ENCODE measurements around the gene ITGA7. TPM values are rescaled to one million over a fixed set of nuclear protein-coding genes. Genes with fewer than 3 reads are reported as not detected.

ITGA7 gene
- total and polyA plus RNA-seq, 2 of the 4 experiments (the other 2 are of a cell fraction): 3.9 to 15.7 TPM

DNA sequence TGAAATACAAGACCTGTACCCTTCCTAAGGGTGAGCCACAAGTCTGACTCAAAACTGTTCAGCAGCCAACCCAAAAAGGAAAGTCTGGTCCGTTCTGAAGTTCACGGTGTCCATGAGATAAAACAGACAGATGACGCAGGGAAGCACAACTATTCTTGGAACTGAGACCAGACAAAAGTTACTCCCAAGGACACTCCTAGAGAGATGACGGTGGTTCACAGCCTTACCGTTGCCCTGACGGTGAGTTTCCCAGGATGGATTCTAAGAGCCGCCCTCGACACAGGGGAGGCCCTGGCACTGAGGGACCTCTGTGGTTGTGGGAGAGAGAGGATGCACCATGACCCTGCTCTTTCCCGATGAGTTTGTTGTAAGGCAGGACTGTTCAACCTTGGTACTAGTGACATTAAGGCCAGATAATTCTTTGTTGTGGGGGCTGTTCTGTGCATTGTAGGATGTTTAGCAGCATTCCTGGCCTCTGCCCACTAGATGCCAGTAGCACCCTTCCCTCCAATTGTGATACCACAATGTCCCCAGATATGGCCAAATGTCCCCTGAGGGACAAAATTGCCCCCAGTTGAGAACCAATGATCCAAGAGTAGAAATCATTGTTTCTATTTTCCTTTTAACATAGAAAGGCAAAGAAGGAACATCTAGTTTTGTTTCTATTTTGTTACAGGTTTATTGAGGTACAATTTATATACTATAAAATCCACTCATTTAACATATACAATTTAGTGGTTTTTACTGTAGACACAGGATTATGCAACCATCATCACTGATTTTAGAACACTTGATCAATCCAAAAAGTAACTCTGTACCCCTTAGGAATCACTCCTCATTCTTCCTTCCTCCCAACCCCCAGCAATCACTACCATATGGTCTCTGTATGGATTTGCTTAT lies 48.0 kb downstream of the ITGA7 start:
- H4K91ac ChIP-seq (ENCODE audit: insufficient read depth, low read depth, low read length): no peak overlapping the region
- H2BK15ac ChIP-seq (ENCODE audit: low read depth, low read length): no peak overlapping the region
- no peak overlapping the region for H2BK20ac ChIP-seq (ENCODE audit: low read depth, low read length)
- H3K9ac ChIP-seq (ENCODE audit: low read depth, low read length): no peak overlapping the region
- BruUV-seq (replicated peaks): no TSS peak
- no peaks in the 10 kb centered on the region for H3K9me3 ChIP-seq (ENCODE audit: control insufficient read depth, insufficient read depth, low read length)
- H4K8ac ChIP-seq (ENCODE audit: low read depth in 2 of 2, low read length in 2 of 2): no peak overlapping the region
- no peak overlapping the region for H3K14ac ChIP-seq (replicated peaks; ENCODE audit: low read depth, low read length)
- ChIA-PET CTCF (no interaction called here), POLR2A (ENCODE audit: unreplicated experiment) (no interaction called here)
- no peaks in the 10 kb centered on the region for H3K4me1 ChIP-seq (ENCODE audit: control insufficient read depth, insufficient read depth, low read length)
- H3K36me3 ChIP-seq (ENCODE audit: control insufficient read depth, insufficient read depth, low read length): no peaks in the 10 kb centered on the region
- no peaks in the 10 kb centered on the region for H3K79me1 ChIP-seq (ENCODE audit: low read depth in 1 of 2, low read length in 2 of 2)
- WGBS, 2 experiments (ENCODE audit: extremely low coverage in 2 of 2, insufficient read length in 1 of 2): 43% methylated on average over 2 of the region's 9 CpGs; no CpG with 5 or more reads in 1 of the 2 experiments
- intact Hi-C loops (cut with micrococcal nuclease): loop anchor here (1.0 to 2.0 kb wide), 2 partner anchors 61 to 78 kb away; partner anchors contain the start of gene RDH5
- dilution Hi-C loops (cut with HindIII; ENCODE audit: low sequenced_read_pairs, unreplicated experiment): no loop called here
- no peak overlapping the region for H3K4me2 ChIP-seq (ENCODE audit: low read depth, low read length)
- H3K4me3 ChIP-seq (ENCODE audit: insufficient read depth, low read depth, low read length): no peak overlapping the region
- no peak overlapping the region for H2AK9ac ChIP-seq (replicated peaks; ENCODE audit: low read depth, low read length, poor library complexity)
- no peaks in the 10 kb centered on the region for H4K20me1 ChIP-seq (ENCODE audit: insufficient read depth, low read length)
- H2AK5ac ChIP-seq (ENCODE audit: low read depth, low read length): no peak overlapping the region
- TF ChIP-seq, protein P1, sequence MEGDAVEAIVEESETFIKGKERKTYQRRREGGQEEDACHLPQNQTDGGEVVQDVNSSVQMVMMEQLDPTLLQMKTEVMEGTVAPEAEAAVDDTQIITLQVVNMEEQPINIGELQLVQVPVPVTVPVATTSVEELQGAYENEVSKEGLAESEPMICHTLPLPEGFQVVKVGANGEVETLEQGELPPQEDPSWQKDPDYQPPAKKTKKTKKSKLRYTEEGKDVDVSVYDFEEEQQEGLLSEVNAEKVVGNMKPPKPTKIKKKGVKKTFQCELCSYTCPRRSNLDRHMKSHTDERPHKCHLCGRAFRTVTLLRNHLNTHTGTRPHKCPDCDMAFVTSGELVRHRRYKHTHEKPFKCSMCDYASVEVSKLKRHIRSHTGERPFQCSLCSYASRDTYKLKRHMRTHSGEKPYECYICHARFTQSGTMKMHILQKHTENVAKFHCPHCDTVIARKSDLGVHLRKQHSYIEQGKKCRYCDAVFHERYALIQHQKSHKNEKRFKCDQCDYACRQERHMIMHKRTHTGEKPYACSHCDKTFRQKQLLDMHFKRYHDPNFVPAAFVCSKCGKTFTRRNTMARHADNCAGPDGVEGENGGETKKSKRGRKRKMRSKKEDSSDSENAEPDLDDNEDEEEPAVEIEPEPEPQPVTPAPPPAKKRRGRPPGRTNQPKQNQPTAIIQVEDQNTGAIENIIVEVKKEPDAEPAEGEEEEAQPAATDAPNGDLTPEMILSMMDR (conservative IDR thresholded peaks at IDR 0.05; ENCODE audit: low read depth, low read length): peak; percentile 53
- TF ChIP-seq RAD21 (IDR thresholded peaks at IDR 0.05; ENCODE audit: low read length): peak; percentile 68
- TF ChIP-seq ELK1 (IDR thresholded peaks at IDR 0.05; ENCODE audit: borderline replicate concordance, low read depth, low read length): no peak
- TF ChIP-seq SMC3 (IDR thresholded peaks at IDR 0.05; ENCODE audit: low read depth, low read length): peak; percentile 57
- TF ChIP-seq NFE2L2 (IDR thresholded peaks at IDR 0.05; ENCODE audit: low read depth, low read length): no peak
- TF ChIP-seq MAZ (IDR thresholded peaks at IDR 0.05; ENCODE audit: borderline replicate concordance, low read depth, low read length): no peak
- H3K56ac ChIP-seq (ENCODE audit: extremely low read depth, insufficient read depth, low read length): no peak overlapping the region
- H4K5ac ChIP-seq (ENCODE audit: low read depth, low read length): no peak overlapping the region
- H3K4ac ChIP-seq (ENCODE audit: low read depth, low read length): no peak overlapping the region
- peak; percentile 9 for DNase-seq
- in situ Hi-C loops (cut with MboI; ENCODE audit: low sequenced_read_pairs): no loop called here
- H2BK120ac ChIP-seq (ENCODE audit: low read depth, low read length): no peak overlapping the region
- no peaks in the 10 kb centered on the region for H3K9me1 ChIP-seq (ENCODE audit: insufficient read depth, low read length)
- no peak overlapping the region for H3K18ac ChIP-seq (ENCODE audit: low read depth, low read length)
- peak; percentile 73 for ATAC-seq (ENCODE audit: low read depth)
- peak overlapping the region; percentile 24 for H2AFZ ChIP-seq (replicated peaks; ENCODE audit: low read length, poor library complexity)
- H2BK5ac ChIP-seq (ENCODE audit: low read depth, low read length, poor library complexity, severe bottlenecking): no peak overlapping the region
- no peak overlapping the region for H3K23ac ChIP-seq (ENCODE audit: low read depth, low read length)
- no peak overlapping the region for H3K27ac ChIP-seq (ENCODE audit: insufficient read depth, low read length)
- peaks cover 26% of the 10 kb centered on the region for H3K27me3 ChIP-seq (ENCODE audit: control insufficient read depth, insufficient read depth, low read length)

Measured in IMR-90 (cell line).